GM23338 (cell line): ENCODE results near the gene RAD52. TPM values are rescaled to one million over a fixed set of nuclear protein-coding genes. Genes with fewer than 3 reads are reported as not detected.

Experiments
- ATAC-seq: fragments of 200-7000 bp; cut with Tn5 transposase; 3 replicates; pipeline ENCODE4 v1.9.1; 2020
- DNase-seq: peaks from one replicate; pipeline ENCODE4 v3.0.0-alpha.2; 2015; ENCODE audit warnings: low spot score
- H2AFZ ChIP-seq: fragments of 200-600 bp; sonication (generic); 2 replicates; pipeline ENCODE4 v1.8.0; 2016; ENCODE audit warnings: antibody characterized with exemption, mild to moderate bottlenecking, moderate library complexity
- H3F3A ChIP-seq: fragments of 200-600 bp; sonication (generic); replicated peaks from 2 replicates; pipeline ENCODE4 v1.8.0; 2017; ENCODE audit warnings: antibody characterized with exemption, mixed run types, low read depth
- H3K27ac ChIP-seq: fragments of 200-600 bp; sonication (generic); 2 replicates; pipeline ENCODE4 v1.6.1; 2016; ENCODE audit warnings: low read depth
- H3K27me3 ChIP-seq: fragments of 200-600 bp; sonication (generic); 2 replicates; pipeline ENCODE4 v1.8.0; 2016; ENCODE audit warnings: mild to moderate bottlenecking, mixed run types, moderate library complexity; ENCODE audit not compliant: insufficient read depth
- H3K36me3 ChIP-seq: fragments of 200-600 bp; sonication (generic); 2 replicates; pipeline ENCODE4 v1.8.0; 2016; ENCODE audit warnings: mild to moderate bottlenecking; ENCODE audit not compliant: insufficient read depth
- H3K4me1 ChIP-seq: fragments of 200-600 bp; sonication (generic); 2 replicates; pipeline ENCODE4 v1.8.0; 2016; ENCODE audit warnings: mild to moderate bottlenecking, moderate library complexity; ENCODE audit not compliant: insufficient read depth
- H3K4me2 ChIP-seq: fragments of 200-600 bp; sonication (generic); 2 replicates; pipeline ENCODE4 v1.7.1; 2017; ENCODE audit warnings: mixed run types
- H3K4me3 ChIP-seq: fragments of 200-600 bp; sonication (generic); 2 replicates; pipeline ENCODE4 v1.6.1; 2016; ENCODE audit warnings: mixed run types
- H3K79me2 ChIP-seq: fragments of 200-600 bp; sonication (generic); replicated peaks from 2 replicates; pipeline ENCODE4 v1.8.0; 2017; ENCODE audit warnings: mild to moderate bottlenecking; ENCODE audit not compliant: insufficient read depth
- H3K9me2 ChIP-seq: fragments of 200-600 bp; sonication (generic); 2 replicates; pipeline ENCODE4 v1.8.0; 2017; ENCODE audit not compliant: insufficient read depth
- H4K20me1 ChIP-seq: fragments of 200-600 bp; sonication (generic); replicated peaks from 2 replicates; pipeline ENCODE4 v1.8.0; 2017; ENCODE audit warnings: mild to moderate bottlenecking; ENCODE audit not compliant: insufficient read depth
- H3K27ac Mint-ChIP-seq: 2 replicates; pipeline ENCODE4 v1.8.0; 2020; ENCODE audit warnings: inconsistent platforms, mild to moderate bottlenecking, moderate library complexity, mixed read lengths
- H3K27me3 Mint-ChIP-seq: 3 replicates; pipeline ENCODE4 v1.8.0; 2022; ENCODE audit warnings: low read depth, mild to moderate bottlenecking, moderate library complexity, mixed read lengths, inconsistent platforms; ENCODE audit not compliant: insufficient read depth, poor library complexity
- H3K36me3 Mint-ChIP-seq: 3 replicates; pipeline ENCODE4 v1.8.0; 2021; ENCODE audit warnings: low read depth, mild to moderate bottlenecking, inconsistent platforms, moderate library complexity, mixed read lengths
- H3K4me1 Mint-ChIP-seq: 3 replicates; pipeline ENCODE4 v1.8.0; 2020; ENCODE audit warnings: mild to moderate bottlenecking, inconsistent platforms, mixed read lengths
- H3K4me3 Mint-ChIP-seq: 3 replicates; pipeline ENCODE4 v1.8.0; 2021; ENCODE audit warnings: moderate library complexity, mild to moderate bottlenecking, inconsistent platforms, mixed read lengths
- H3K9me3 Mint-ChIP-seq: 3 replicates; pipeline ENCODE4 v1.8.0; 2020; ENCODE audit warnings: moderate library complexity, mild to moderate bottlenecking, inconsistent platforms, mixed read lengths
- CREB1 ChIP-seq: fragments of 250-450 bp; sonication (Bioruptor Pico); IDR thresholded peaks from 2 replicates; pipeline ENCODE4 v1.5.0; 2020; ENCODE audit warnings: low read depth, mild to moderate bottlenecking, moderate library complexity
- EZH2 ChIP-seq: fragments of 200-600 bp; sonication (generic); IDR thresholded peaks from one replicate; pipeline ENCODE4 v1.8.0; 2017; ENCODE audit warnings: antibody characterized with exemption, mild to moderate bottlenecking, low read depth; ENCODE audit not compliant: unreplicated experiment
- EZH2phosphoT487 ChIP-seq: fragments of 200-600 bp; sonication (generic); IDR thresholded peaks from one replicate; pipeline ENCODE4 v1.8.1; 2018; ENCODE audit warnings: antibody characterized with exemption; ENCODE audit not compliant: unreplicated experiment
- JUNB ChIP-seq: IDR thresholded peaks from one replicate; pipeline ENCODE4 v1.6.1; 2016; ENCODE audit warnings: antibody characterized with exemption; ENCODE audit not compliant: unreplicated experiment
- NANOG ChIP-seq: IDR thresholded peaks from 2 replicates; pipeline ENCODE4 v1.6.1; 2016; ENCODE audit warnings: antibody characterized with exemption, borderline replicate concordance
- POLR2AphosphoS5 ChIP-seq: IDR thresholded peaks from 2 replicates; pipeline ENCODE4 v1.6.1; 2016; ENCODE audit warnings: antibody characterized with exemption, low read depth
- ZNF114 ChIP-seq: fragments of 250-450 bp; sonication (Bioruptor Pico); IDR thresholded peaks from 2 replicates; pipeline ENCODE4 v1.5.0; 2020; ENCODE audit warnings: mild to moderate bottlenecking, moderate library complexity
- ZNF331 ChIP-seq: fragments of 250-450 bp; sonication (Bioruptor Pico); IDR thresholded peaks from 2 replicates; pipeline ENCODE4 v1.5.0; 2020; ENCODE audit warnings: low read depth, mild to moderate bottlenecking, moderate library complexity
- polyA plus RNA-seq: library from polyadenylated mRNA; unstranded; fragments of >200 nt; fragmentation: Nextera tagmentation; extraction: Ambion mirVana; gene quantifications from 2 replicates; pipeline ENCODE4 v1.2.1, GENCODE V29; 2016
- total RNA-seq: library from RNA; depleted of rRNA; stranded (reverse); fragments of >200 nt; shearing (Covaris generic); gene quantifications from 2 replicates; pipeline ENCODE4 v1.2.3, GENCODE V29; 2014
- TF ChIP-seq, protein P1 (sequence below), 2 experiments: fragments of 200-600 bp in 1 of 2; sonication (generic) in 1 of 2; conservative IDR thresholded peaks; 2 replicates each; pipeline versions ENCODE4 v1.5.1 to v1.6.1; 2016 to 2017; ENCODE audit warnings: antibody characterized with exemption in 2 of 2, low read depth in 2 of 2, mild to moderate bottlenecking in 2 of 2, moderate library complexity in 1 of 2
- TF ChIP-seq, protein P2 (sequence below): fragments of 250-450 bp; sonication (Bioruptor Pico); IDR thresholded peaks from 2 replicates; pipeline ENCODE4 v1.5.0; 2020; ENCODE audit warnings: mild to moderate bottlenecking, moderate library complexity
- TF ChIP-seq, protein P3 (sequence below): IDR thresholded peaks from one replicate; pipeline ENCODE4 v1.6.1; 2018; ENCODE audit warnings: antibody characterized with exemption; ENCODE audit not compliant: unreplicated experiment
- TF ChIP-seq, protein P4 (sequence below): IDR thresholded peaks from 2 replicates; pipeline ENCODE4 v1.6.1; 2016; ENCODE audit warnings: antibody characterized with exemption

The RAD52 gene
- total and polyA plus RNA-seq, 2 experiments from 2014 or later: 10.9 to 21.3 TPM

DNA sequence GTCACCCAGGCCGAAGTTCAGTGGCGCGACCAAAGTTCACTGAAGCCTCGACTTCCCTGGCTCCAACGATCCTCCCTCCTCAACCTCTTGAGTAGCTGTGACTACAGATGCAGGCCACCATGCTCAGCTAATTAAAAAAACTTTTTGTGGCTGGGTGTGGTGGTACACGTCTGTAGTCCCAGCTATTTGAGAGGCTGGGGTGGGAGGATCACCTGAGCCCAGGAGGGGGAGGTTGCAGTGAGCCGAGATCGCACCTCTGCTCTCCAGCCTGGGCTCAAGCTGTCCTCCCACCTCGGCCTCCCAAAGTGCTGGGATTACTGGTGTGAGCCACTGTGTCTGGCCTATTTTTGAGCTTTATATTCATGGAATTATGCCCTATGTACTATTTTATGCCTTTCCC lies 18.1 kb upstream of the RAD52 start:
- ATAC-seq: no peak
- H3K36me3 Mint-ChIP-seq: no peaks in the 10 kb centered on the region
- H3K79me2 ChIP-seq: no peaks in the 10 kb centered on the region
- no peak overlapping the region for H3K27ac Mint-ChIP-seq
- no peaks in the 10 kb centered on the region for H3K36me3 ChIP-seq
- 0 out of 2 replicates have a peak, but pooled peaks cover 6% of the 10 kb centered on the region for H3K4me1 ChIP-seq
- no peak overlapping the region for H3K4me3 Mint-ChIP-seq
- H3K27me3 Mint-ChIP-seq: peaks cover 2% of the 10 kb centered on the region
- no peak overlapping the region for H3K4me2 ChIP-seq
- H4K20me1 ChIP-seq: no peaks in the 10 kb centered on the region
- no peaks in the 10 kb centered on the region for H3F3A ChIP-seq
- no peak overlapping the region for H3K27ac ChIP-seq
- TF ChIP-seq NANOG (no peak), EZH2 (no peak), ZNF114 (CRISPR knock-in tag) (no peak), CREB1 (CRISPR knock-in tag) (no peak), JUNB (no peak), EZH2phosphoT487 (no peak), ZNF331 (CRISPR knock-in tag) (no peak), POLR2AphosphoS5 (no peak)
- TF ChIP-seq, protein P1, sequence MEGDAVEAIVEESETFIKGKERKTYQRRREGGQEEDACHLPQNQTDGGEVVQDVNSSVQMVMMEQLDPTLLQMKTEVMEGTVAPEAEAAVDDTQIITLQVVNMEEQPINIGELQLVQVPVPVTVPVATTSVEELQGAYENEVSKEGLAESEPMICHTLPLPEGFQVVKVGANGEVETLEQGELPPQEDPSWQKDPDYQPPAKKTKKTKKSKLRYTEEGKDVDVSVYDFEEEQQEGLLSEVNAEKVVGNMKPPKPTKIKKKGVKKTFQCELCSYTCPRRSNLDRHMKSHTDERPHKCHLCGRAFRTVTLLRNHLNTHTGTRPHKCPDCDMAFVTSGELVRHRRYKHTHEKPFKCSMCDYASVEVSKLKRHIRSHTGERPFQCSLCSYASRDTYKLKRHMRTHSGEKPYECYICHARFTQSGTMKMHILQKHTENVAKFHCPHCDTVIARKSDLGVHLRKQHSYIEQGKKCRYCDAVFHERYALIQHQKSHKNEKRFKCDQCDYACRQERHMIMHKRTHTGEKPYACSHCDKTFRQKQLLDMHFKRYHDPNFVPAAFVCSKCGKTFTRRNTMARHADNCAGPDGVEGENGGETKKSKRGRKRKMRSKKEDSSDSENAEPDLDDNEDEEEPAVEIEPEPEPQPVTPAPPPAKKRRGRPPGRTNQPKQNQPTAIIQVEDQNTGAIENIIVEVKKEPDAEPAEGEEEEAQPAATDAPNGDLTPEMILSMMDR (conservative IDR thresholded peaks at IDR 0.05; ENCODE audit: low read depth in 2 of 2): no peak
- TF ChIP-seq, protein P2, sequence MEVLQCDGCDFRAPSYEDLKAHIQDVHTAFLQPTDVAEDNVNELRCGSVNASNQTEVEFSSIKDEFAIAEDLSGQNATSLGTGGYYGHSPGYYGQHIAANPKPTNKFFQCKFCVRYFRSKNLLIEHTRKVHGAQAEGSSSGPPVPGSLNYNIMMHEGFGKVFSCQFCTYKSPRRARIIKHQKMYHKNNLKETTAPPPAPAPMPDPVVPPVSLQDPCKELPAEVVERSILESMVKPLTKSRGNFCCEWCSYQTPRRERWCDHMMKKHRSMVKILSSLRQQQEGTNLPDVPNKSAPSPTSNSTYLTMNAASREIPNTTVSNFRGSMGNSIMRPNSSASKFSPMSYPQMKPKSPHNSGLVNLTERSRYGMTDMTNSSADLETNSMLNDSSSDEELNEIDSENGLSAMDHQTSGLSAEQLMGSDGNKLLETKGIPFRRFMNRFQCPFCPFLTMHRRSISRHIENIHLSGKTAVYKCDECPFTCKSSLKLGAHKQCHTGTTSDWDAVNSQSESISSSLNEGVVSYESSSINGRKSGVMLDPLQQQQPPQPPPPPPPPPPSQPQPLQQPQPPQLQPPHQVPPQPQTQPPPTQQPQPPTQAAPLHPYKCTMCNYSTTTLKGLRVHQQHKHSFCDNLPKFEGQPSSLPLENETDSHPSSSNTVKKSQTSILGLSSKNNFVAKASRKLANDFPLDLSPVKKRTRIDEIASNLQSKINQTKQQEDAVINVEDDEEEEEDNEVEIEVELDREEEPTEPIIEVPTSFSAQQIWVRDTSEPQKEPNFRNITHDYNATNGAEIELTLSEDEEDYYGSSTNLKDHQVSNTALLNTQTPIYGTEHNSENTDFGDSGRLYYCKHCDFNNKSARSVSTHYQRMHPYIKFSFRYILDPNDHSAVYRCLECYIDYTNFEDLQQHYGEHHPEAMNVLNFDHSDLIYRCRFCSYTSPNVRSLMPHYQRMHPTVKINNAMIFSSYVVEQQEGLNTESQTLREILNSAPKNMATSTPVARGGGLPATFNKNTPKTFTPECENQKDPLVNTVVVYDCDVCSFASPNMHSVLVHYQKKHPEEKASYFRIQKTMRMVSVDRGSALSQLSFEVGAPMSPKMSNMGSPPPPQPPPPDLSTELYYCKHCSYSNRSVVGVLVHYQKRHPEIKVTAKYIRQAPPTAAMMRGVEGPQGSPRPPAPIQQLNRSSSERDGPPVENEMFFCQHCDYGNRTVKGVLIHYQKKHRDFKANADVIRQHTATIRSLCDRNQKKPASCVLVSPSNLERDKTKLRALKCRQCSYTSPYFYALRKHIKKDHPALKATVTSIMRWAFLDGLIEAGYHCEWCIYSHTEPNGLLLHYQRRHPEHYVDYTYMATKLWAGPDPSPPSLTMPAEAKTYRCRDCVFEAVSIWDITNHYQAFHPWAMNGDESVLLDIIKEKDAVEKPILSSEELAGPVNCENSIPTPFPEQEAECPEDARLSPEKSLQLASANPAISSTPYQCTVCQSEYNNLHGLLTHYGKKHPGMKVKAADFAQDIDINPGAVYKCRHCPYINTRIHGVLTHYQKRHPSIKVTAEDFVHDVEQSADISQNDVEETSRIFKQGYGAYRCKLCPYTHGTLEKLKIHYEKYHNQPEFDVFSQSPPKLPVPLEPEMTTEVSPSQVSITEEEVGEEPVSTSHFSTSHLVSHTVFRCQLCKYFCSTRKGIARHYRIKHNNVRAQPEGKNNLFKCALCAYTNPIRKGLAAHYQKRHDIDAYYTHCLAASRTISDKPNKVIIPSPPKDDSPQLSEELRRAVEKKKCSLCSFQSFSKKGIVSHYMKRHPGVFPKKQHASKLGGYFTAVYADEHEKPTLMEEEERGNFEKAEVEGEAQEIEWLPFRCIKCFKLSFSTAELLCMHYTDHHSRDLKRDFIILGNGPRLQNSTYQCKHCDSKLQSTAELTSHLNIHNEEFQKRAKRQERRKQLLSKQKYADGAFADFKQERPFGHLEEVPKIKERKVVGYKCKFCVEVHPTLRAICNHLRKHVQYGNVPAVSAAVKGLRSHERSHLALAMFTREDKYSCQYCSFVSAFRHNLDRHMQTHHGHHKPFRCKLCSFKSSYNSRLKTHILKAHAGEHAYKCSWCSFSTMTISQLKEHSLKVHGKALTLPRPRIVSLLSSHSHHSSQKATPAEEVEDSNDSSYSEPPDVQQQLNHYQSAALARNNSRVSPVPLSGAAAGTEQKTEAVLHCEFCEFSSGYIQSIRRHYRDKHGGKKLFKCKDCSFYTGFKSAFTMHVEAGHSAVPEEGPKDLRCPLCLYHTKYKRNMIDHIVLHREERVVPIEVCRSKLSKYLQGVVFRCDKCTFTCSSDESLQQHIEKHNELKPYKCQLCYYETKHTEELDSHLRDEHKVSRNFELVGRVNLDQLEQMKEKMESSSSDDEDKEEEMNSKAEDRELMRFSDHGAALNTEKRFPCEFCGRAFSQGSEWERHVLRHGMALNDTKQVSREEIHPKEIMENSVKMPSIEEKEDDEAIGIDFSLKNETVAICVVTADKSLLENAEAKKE (CRISPR knock-in tag): no peak
- TF ChIP-seq, protein P3, sequence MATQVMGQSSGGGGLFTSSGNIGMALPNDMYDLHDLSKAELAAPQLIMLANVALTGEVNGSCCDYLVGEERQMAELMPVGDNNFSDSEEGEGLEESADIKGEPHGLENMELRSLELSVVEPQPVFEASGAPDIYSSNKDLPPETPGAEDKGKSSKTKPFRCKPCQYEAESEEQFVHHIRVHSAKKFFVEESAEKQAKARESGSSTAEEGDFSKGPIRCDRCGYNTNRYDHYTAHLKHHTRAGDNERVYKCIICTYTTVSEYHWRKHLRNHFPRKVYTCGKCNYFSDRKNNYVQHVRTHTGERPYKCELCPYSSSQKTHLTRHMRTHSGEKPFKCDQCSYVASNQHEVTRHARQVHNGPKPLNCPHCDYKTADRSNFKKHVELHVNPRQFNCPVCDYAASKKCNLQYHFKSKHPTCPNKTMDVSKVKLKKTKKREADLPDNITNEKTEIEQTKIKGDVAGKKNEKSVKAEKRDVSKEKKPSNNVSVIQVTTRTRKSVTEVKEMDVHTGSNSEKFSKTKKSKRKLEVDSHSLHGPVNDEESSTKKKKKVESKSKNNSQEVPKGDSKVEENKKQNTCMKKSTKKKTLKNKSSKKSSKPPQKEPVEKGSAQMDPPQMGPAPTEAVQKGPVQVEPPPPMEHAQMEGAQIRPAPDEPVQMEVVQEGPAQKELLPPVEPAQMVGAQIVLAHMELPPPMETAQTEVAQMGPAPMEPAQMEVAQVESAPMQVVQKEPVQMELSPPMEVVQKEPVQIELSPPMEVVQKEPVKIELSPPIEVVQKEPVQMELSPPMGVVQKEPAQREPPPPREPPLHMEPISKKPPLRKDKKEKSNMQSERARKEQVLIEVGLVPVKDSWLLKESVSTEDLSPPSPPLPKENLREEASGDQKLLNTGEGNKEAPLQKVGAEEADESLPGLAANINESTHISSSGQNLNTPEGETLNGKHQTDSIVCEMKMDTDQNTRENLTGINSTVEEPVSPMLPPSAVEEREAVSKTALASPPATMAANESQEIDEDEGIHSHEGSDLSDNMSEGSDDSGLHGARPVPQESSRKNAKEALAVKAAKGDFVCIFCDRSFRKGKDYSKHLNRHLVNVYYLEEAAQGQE: no peak
- TF ChIP-seq, protein P4, sequence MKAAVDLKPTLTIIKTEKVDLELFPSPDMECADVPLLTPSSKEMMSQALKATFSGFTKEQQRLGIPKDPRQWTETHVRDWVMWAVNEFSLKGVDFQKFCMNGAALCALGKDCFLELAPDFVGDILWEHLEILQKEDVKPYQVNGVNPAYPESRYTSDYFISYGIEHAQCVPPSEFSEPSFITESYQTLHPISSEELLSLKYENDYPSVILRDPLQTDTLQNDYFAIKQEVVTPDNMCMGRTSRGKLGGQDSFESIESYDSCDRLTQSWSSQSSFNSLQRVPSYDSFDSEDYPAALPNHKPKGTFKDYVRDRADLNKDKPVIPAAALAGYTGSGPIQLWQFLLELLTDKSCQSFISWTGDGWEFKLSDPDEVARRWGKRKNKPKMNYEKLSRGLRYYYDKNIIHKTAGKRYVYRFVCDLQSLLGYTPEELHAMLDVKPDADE: no peak
- H3K4me1 Mint-ChIP-seq: peaks cover 11% of the 10 kb centered on the region
- H3K9me3 Mint-ChIP-seq: no peaks in the 10 kb centered on the region
- DNase-seq: no peak
- H3K4me3 ChIP-seq: no peak overlapping the region
- no peaks in the 10 kb centered on the region for H3K27me3 ChIP-seq
- no peaks in the 10 kb centered on the region for H3K9me2 ChIP-seq
- H2AFZ ChIP-seq: no peak overlapping the region
